HuH-7 (cell line): ENCODE measurements around the gene OPRD1.
"Not testable (repeated sequence)": the region's sequence is repeated elsewhere in the genome, so short reads cannot be mapped to it uniquely, and the experiment has no call there.

Source experiments
- DNase-seq: peaks from one replicate; pipeline ENCODE4 v3.0.0; 2011; ENCODE audit warnings: low spot score

The OPRD1 gene

DNA sequence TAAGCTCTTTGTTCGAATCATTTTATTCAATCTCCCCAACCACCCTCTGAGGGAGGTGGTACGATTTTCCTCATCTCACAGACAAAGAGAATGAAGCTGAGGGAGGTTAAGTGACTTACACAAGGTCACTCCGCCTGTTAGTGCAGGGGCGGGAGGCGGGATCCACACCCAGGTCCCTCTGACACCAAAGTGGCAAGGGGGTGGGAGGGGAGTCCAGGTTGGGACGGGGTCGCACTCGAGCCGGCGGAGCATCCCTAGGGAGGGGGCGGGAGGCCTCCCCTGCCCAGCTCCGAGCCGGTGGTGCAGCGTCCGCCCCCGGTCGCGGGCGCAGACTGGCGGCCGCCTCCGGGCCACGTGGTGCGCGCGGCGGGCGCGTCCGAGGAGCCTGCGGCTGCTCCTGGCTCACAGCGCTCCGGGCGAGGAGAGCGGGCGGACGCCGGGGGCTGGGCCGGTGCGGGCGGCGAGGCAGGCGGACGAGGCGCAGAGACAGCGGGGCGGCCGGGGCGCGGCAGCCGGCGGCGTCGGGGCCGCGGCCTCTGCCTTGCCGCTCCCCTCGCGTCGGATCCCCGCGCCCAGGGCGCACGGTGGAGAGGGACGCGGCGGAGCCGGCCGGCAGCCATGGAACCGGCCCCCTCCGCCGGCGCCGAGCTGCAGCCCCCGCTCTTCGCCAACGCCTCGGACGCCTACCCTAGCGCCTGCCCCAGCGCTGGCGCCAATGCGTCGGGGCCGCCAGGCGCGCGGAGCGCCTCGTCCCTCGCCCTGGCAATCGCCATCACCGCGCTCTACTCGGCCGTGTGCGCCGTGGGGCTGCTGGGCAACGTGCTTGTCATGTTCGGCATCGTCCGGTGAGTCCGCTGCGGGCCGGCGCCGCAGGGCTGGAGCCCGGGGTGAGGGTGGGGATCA lies at the start of gene OPRD1:
OPRD1 (plus strand) TSS at position 405 of the 903 bp plus-strand sequence; CDS start at position 619, 214 bp downstream.
- no peak for DNase-seq

DNA sequence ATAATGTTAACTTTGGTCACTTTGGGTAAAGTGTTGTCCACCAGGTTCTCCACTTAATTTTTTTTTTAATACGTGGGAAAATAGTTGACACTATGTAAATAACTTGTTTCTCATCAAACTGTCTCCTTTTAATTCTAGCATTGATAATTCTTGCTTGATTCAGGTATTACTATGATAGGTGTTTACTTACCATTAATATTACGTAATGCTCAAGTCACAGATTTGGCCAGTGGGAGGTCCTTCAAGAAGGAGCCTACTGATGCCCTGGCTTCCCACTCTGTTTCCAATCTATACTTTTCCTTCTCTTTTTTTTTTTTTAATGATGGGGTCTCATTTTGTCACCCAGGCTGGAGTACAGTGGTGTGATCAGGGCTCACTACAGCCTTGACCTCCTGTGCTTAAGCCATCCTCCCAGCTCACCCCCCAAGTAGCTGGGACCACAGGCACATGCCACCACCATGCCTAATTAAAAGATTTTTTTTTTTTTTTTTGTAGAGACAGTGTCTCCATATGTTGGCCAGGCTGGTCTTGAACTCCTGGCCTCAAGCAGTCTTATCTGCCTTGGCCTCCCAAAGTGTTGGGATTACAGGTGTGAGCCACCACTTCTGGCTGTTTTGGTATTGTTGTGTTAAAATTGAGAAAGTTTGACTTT lies 45.3 kb upstream of the OPRD1 start:
- DNase-seq = no peak

DNA sequence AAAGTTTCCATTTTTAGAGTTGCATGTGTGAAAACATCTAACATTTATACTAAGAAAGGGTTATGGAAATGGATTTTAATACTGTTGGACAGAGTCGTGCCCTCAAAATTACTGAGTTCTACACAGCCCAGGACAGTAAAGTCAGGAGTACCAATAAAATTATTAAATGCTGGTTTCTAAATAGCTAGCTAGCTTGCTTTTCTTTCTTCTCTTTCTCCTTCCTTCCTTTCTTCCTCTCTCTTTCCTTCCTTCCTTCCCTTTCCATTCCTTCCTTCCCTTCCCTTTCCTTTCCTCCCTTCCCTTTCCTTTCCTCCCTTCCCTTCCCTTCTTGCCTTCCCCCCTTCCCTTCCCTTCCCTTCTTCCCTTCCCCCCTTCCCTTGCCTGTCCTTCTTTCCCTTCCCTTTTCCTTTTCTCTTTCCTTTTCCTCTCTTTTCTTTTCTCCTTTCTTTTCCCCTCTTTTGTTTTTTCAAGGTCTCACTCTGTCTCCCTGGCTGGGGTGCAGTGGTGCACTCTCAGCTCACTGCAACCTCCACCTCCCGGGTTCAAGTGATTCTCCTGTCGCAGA lies 41.3 kb upstream of the OPRD1 start:
- DNase-seq = no peak

DNA sequence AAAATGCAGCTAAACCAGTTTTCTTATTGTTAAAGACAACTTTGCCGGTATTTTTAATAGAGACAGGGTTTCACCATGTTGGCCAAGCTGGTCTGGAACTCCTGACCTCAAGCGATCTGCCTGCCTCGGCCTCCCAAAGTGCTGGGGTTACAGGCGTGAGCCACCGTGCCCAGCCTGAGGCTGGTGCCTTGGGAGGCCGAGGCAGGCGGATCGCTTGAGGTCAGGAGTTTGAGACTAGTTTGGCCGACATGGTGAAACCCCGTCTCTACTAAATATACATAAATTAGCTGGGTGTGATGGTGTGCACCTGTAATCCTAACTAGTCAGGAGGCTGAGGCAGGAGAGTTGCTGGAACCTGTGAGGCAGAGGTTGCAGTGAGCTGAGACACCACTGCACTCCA lies 40.0 kb upstream of the OPRD1 start:
- not testable (repeated sequence) for DNase-seq

DNA sequence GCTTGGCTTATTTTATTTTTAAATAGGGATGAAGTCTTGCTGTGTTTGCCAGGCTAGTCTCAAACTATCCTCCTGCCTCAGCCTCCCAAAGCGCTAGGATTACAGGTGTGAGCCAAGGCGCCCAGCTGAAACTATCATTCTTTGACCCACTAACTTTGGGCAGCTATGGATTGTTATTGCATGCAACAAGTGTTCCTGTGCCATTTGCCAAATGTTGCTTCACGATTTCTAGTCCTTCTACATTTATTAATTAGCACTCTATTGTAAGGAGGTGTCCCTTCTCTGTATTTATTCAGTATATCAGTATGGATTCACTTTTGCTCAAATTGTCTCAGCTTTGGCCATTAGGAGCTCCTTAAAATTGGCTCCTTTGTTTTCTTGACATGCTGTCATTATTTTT lies 38.9 kb upstream of the OPRD1 start:
- no peak for DNase-seq

DNA sequence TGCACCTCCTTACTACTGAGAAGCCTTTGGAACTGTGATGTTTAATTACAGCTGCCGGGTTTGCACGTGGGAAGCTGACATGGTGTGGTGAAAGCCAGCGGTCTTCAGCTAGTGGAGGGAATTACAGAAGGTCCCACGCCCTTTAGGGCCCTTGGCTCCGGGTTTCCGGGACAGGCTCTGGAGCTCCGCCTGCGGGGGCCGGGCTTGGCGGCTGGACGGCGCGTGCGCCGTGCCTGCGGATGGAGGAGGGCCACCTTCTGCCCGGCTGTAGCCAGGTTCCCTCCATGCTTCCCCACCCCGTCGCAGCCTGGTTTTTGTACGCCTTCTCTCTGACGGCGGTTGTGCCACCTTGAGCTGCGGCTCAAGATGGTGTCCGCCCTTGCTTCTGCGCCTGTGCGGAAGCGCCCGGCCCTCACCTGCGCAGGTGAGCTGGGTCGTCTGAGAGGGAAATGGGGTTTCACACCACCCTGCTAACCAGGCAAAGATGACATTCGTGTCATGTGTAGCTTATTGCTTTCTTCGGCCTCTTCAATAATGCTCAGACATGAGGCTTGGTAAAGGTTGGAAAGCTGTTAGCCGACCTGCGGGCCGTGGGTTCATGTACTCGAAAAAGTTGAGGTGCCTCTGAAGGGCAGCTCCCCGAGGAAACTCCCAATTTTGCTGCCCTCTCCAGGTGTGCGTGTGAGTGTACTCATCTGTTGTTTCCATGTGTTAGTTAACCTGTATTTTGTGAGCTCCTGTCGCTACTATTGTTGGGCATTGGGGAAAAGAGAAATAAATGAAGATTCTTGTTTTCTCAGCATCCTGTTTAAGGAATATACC lies 36.6 kb upstream of the OPRD1 start:
- no peak for DNase-seq

DNA sequence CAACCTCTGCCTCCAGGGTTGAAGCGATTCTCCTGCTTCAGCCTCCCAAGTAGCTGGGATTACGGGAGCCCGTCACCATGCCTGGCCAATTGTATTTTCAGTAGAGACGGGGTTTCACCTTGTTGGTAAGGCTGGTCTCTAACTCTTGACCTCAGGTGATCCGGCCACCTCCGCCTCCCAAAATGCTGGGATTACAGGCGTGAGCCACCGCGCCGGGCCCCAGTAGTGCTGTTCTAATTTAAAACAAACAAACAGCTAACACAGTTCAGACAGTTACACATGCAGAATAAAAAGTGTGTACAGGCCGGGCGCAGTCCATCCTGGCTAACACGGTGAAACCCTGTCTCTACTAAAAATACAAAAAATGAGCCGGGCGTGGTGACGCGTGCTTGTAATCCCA lies 35.6 kb upstream of the OPRD1 start:
- no peak for DNase-seq

DNA sequence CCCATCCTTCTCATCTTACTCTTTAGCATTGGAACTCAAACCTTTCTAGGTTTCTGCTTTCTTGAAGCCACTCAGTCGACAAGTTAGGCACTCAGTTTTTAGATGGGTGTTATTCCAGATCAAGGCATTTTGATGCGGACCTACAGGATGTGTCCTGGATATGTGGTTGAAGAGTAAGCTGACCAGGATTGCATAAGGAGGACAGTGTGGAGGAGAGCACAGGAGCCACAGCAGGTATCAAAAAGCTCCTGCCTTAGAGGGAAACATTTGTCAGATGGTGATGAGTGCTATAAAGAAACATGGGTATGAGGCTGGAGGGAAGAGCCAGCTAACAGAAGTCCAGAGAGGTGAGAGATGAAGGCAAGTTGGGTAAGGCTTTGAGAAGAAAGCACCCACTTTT lies 33.9 kb upstream of the OPRD1 start:
- no peak for DNase-seq

DNA sequence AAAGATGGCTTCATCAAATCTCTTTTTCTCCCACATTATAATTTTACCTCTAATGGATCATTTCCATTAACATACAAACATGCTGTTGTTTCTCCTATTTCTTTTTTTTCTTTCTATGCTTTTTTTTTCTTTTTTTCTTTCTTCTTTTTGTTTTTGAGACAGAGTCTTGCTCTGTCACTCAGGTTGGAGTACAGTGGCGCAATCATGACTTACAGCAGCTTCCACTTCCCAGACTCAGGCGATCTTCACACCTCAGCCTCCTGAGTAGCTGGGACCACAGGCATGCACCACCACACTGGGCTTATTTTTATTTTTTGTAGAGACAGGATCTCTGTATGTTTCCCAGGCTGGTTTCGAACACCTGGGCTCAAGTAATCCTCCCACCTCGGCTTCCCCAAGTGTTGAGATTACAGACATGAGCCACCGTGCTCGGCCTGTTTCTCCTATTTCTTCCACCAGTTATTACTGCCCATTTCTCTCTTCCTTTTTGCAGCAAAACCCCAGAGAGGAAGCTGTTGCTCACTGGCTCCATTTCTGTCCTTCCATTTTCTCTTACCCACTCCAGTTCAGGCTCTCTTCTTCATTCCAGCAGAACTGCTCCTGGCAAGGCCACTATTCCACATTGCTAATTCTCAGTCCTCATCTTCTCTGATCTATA lies 32.1 kb upstream of the OPRD1 start:
- no peak for DNase-seq

DNA sequence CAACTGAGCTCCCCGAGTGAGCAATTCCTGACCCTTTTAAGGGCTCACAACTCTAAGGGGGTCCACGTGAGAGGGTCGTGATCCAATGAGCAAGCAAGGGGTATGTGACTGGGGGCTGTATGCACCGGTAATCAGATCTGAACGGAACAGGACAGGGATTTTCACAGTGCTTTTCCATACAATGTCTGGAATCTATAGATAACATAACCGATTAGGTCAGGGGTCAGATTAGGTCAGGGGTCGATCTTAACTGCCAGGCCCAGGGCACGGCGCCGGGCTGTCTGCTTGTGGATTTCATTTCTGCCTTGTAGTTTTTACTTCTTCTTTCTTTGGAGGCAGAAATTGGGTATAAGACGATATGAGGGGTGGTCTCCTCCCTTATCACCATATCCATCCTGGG lies 30.7 kb upstream of the OPRD1 start:
- no peak for DNase-seq

DNA sequence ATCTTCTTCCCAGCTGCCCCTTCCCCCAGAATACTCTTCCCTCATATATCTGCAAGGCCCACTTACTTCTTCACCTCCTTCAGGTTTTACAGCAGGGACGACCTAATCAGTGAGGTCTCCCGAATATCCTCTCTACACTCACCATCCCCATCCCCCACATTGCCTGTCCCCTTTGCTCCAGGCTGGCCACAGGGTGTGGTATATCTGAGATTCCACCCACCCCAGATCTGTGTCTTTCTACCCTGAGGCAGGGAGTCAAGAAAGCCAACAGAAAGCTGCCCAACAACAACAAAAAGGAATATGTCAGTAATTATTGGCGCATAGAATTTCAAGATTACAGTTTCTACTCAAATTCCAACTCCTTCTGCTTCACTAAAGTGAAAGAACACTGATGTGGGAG lies 30.0 kb upstream of the OPRD1 start:
- no peak for DNase-seq

DNA sequence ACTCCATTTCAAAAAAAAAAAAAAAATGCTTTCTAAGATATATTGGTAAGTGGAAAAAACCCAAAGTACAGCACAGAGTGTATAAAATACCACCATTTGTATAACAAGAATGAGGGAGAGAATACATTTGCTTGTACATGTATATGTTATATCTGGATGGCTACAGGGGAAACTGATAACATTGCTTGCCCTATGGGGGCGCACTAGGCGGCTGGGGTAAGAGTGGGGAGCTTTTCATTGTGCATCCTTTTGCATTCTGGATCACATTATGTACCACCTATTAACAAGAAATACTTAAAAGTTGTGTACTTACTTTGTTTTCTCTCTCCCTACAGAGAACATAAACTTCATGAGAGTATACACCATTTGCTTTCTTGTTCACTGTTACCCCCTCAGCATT lies 28.6 kb upstream of the OPRD1 start:
- DNase-seq = no peak

DNA sequence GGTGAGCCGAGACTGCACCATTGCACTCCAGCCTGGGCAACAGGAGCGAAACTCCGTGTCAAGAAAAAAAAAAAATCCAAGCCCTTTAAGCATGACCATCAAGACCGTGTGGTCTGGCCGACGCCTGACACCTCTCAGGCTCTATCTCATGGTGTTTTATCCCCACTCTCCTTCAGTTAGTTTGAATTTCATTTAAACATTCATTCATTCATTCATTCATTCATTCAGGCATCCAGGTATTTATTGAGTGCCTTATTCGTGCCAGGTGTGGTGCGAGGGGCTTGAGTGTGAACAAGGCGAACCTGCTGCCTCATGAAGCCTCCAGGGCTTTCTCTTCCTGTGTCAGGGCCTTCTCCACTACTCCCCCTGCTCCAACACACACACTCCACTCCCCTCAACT lies 22.6 kb upstream of the OPRD1 start:
- DNase-seq = no peak

DNA sequence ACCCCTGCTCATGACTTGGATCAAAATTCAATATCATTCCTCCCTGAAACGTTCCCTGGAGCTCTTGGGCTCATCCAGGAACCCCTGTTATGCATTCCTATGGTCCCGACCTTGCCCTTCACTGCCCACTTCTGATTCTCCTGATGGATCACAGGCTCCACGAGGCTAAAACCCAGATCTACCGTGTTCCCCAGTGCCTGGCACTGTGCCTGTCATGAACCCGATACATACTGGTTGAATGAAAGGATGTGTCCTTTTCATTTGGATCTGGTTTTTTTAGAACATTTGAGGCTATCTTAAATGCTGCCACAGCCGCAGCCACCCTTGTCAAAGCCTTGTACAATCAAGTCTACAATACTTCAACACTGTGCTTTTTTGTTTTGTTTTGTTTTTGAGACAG lies 22.2 kb upstream of the OPRD1 start:
- no peak for DNase-seq

DNA sequence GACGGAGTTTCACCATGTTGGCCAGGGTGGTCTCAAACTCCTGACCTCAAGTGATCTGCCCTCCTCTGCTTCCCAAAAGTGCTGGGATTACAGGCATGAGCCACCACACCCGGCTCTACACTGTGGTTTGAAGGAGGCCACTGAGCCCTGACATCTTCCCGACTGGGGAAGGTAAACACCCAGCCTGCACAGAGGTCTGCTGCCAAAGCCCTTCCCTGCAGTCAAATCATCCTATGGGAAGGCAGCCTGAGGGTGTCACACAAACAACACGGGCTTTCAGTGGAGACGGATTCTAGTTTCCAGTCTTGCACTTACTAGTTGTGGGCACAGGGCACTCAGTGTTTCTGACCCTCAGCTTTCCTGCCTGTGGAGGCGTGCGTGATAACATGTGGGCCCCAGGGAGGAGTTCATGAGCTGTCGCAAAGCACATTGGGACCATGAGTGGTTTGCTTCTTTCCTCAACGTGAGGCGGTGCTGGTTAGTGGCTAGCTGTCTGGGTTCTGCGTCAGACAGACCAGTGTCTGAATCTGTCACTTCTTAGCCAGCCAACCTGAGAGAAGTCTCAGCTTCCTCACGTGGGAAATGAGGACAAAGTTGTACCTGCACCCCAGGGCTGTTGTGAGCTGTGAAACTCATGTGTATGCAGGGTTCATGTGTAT lies 21.5 kb upstream of the OPRD1 start:
- DNase-seq = no peak

DNA sequence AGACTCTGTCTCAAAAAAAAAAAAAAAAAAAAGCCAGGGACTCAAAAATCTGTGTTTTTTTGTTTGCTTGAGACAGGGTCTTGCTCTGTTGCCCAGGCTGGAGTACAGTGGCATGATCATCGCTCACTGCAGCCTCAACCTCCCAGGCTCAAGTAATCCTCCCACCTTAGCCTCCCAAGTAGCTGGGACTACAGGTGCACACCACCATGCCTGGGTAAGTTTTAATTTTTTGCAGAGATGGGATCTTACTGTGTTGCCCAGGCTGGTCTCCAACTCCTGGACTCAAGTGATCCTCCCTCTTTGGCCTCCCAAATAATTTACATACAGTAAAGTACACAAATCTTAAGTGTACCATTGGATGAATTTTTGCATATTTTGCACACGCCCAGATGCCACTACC lies 20.0 kb upstream of the OPRD1 start:
- not testable (repeated sequence) for DNase-seq

DNA sequence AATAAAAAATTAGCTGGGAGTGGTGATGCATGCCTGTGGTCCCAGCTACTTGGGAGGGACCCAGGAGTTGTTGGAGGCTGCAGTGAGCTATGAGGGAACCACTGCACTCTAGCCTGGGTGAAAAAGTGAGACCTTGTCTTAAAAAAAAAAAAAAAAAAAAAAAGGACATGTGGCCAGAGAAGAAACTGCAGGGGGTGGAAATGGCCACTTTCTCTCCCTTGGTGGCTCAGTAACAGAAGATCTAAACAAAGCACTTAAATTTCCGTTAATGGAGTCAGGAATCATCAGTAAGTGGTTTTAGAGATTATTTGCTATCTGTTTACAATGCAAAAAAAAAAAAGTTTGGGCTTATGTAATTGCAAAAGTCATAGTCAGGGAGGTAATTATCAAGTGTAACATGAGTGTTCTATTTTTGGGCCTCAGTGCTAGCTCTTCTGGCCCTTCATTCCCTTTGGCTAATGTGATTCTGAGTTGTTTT lies 19.3 kb upstream of the OPRD1 start:
- no peak for DNase-seq

DNA sequence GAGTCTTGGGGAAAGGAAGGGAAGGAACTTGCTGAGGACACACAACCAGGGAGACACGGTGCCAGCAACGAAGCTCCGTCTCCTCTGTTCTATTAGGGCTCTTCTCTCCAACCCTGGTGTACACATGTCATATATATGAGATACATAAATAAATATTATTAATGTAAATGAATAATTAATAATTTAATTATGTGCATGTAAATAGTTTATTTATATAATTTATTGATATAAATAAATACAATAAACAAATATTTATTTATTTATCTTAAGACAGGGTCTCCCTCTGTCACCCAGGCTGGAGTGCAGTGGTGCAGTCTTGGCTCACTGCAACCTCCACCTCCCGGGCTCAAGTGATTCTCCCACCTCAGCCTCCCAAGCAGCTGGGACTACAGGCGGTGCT lies 17.4 kb upstream of the OPRD1 start:
- not testable (repeated sequence) for DNase-seq

DNA sequence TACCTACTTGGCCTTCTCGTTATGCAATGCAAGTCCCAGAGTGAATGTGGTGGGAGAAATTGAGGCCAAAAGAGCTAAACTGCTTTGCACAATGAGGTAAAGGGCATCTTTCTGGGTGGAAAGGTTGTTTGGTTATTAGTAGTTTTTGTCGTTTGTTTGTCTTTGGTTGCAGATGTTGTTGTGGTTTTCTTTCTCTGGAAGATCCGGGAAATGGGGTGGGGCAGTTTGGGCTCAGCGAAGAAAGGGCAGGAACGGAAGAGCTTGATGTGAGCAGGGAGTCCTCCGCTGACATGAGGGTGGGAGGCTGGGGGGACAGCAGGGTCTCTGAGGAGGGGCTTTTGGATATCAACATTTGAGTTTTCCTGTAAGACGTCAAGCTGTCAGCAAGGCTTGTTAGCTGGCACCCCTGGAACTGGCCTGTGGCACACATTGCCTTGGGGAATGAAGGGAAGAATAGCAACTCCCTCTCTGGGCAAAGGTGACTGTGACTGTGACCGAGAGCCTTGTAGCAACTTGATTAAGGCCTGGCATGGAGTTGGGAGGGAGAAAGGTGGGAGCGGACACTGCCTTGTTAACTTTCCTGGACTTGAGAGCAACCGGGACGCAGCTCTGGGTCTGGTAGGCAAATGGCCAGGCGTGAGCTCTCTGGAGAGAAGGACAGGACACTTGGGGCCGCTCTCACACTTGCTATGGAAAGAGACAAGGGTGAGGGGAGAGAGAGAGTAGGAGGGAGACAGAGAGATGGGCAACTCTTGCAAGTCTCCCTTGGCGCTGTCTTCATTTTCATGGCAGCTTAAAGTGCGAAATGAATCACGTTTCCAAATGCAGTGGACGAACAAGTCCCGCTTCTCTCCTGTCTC lies 15.4 kb upstream of the OPRD1 start:
- DNase-seq = no peak

DNA sequence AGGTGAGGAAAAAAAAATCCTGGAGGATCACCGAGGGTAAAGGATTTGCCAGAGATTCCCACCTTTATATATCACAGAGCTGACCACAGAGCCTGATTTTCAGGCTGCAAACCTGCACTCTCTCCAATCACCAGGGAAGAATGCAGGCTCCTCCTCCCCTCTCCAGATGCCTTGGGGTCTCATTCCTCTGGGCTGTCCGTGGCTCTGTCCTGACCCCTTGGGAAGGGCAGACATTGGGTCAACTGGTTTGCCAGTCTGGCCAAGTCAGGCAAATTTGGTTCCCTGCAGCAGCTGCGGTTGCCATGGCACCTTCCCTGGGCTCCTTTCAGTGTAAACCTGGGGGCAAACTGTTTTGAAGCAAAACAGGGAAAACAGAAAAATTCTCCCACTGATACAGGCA lies 11.6 kb upstream of the OPRD1 start:
- DNase-seq = no peak
